Measurements from ENCODE around the gene ARHGAP23. TPM values are rescaled to one million over a fixed set of nuclear protein-coding genes. Genes with fewer than 3 reads are reported as not detected.

ARHGAP23 gene
- total and polyA plus RNA-seq, 2 donors (not counting 3 experiments of a cell fraction or from before 2014, with no cell fraction given) = 25.4 to 190 TPM

- Histone ChIP-seq H4K20me1 (replicated peaks; ENCODE audit: control insufficient read depth, extremely low read depth, insufficient read depth, low read length) (peaks cover 5% of the 10 kb centered on the region), H3K9me1 (replicated peaks; ENCODE audit: control insufficient read depth, extremely low read depth, insufficient read depth, low read length) (no peaks in the 10 kb centered on the region), H3K4me1 (ENCODE audit: control insufficient read depth, extremely low read depth, insufficient read depth, low read length) (peaks cover 17% of the 10 kb centered on the region), H3K9me3 (replicated peaks; ENCODE audit: control insufficient read depth, insufficient read depth, low read length) (no peaks in the 10 kb centered on the region), H3K9ac (replicated peaks; ENCODE audit: extremely low read depth, insufficient read depth, low read length) (no peak overlapping the region), H2AFZ (ENCODE audit: low read depth, low read length) (no peak overlapping the region), H3K4me2 (ENCODE audit: insufficient read depth, low read length) (no peak overlapping the region), H3K4me3 (replicated peaks in 1 of 3; ENCODE audit: insufficient read depth in 1 of 3, low read depth in 1 of 3, low read length in 3 of 3) (no peak overlapping the region), H3K27me3 (ENCODE audit: control insufficient read depth in 2 of 2, insufficient read depth in 2 of 2, low read length in 2 of 2) (no peaks in the 10 kb centered on the region), H3K79me2 (ENCODE audit: control insufficient read depth, insufficient read depth, low read length) (peaks cover 95% of the 10 kb centered on the region), H3K27ac (ENCODE audit: insufficient read depth, low read depth, low read length) (no peak overlapping the region), H3K36me3 (ENCODE audit: control insufficient read depth in 2 of 2, extremely low read depth in 1 of 2, insufficient read depth in 2 of 2, low read length in 2 of 2) (peaks cover 0 to 2% of the 10 kb centered on the region in 2 experiments)
- TF ChIP-seq CTCF (IDR thresholded peaks at IDR 0.05; ENCODE audit: extremely low read depth in 1 of 2, insufficient read depth in 1 of 2, low read depth in 1 of 2, low read length in 2 of 2) (no peak), JUN (IDR thresholded peaks at IDR 0.05; ENCODE audit: borderline replicate concordance, insufficient read depth, insufficient read length, low read depth) (no peak), POLR2AphosphoS5 (IDR thresholded peaks at IDR 0.05; ENCODE audit: insufficient read depth, low read depth, low read length) (no peak), FOS (IDR thresholded peaks at IDR 0.05; ENCODE audit: borderline replicate concordance, insufficient read depth, low read length) (no peak), MAX (IDR thresholded peaks at IDR 0.05; ENCODE audit: insufficient read depth, insufficient read length) (no peak), MYC (IDR thresholded peaks at IDR 0.05; ENCODE audit: low read depth, low read length) (no peak), GATA2 (IDR thresholded peaks at IDR 0.05; ENCODE audit: insufficient read depth, insufficient read length, low read depth, low read length) (no peak), EZH2 (IDR thresholded peaks at IDR 0.05; ENCODE audit: borderline replicate concordance, low read depth, low read length, severe bottlenecking) (no peak)
- dilution Hi-C loops (cut with MboI; ENCODE audit: extremely low pct_ligation_motif_present, low sequenced_read_pairs) = no loop called here
- no TSS peak for BruUV-seq (replicated peaks)
- intact Hi-C loops (cut with micrococcal nuclease) = no loop called here
- no peak for DNase-seq (ENCODE audit: low read depth, low spot score)
- ChIA-PET CTCF (interaction anchor here (1.1 to 2.8 kb wide), 4 partner anchors 9 to 124 kb away, joined by 3 to 10 read pairs (median 4); no protein-coding TSS in a partner anchor), POLR2A (interaction anchor here (1.0 kb wide), 1 partner anchor 9 kb away, joined by 3 read pairs; no protein-coding TSS in a partner anchor)
- no peak for FAIRE-seq
Observed at GRCh38 chr17:38434178-38434665, 6.0 kb downstream of the ARHGAP23 start.
